Gastroesophageal sphincter (tissue), 3 donors: ENCODE measurements around the gene PDE4B.

ENCODE experiments used
- EP300 ChIP-seq: sonication (generic); formaldehyde crosslinking; IDR thresholded peaks from one replicate; pipeline ENCODE4 v1.6.1; 2017; ENCODE audit warnings: antibody characterized with exemption, mild to moderate bottlenecking
- POLR2A ChIP-seq, 2 donors: fragments of 450-650 bp; IDR thresholded peaks; one replicate each; pipeline ENCODE4 v1.6.1; 2017; ENCODE audit warnings: antibody characterized with exemption in 2 of 2, mild to moderate bottlenecking in 2 of 2, moderate library complexity in 1 of 2
- POLR2AphosphoS5 ChIP-seq: sonication (generic); formaldehyde crosslinking; IDR thresholded peaks from one replicate; pipeline ENCODE4 v1.6.1; 2017; ENCODE audit warnings: antibody characterized with exemption
- TF ChIP-seq, protein P1 (sequence below), 4 experiments: fragments of 200-600 bp in 2 of 4; fragments of 450-650 bp in 2 of 4; sonication (generic) in 1 of 4; IDR thresholded peaks; one replicate each; pipeline ENCODE4 v1.5.1; 2017 to 2019; ENCODE audit warnings: antibody characterized with exemption in 4 of 4, mild to moderate bottlenecking in 2 of 4, moderate library complexity in 2 of 4

DNA sequence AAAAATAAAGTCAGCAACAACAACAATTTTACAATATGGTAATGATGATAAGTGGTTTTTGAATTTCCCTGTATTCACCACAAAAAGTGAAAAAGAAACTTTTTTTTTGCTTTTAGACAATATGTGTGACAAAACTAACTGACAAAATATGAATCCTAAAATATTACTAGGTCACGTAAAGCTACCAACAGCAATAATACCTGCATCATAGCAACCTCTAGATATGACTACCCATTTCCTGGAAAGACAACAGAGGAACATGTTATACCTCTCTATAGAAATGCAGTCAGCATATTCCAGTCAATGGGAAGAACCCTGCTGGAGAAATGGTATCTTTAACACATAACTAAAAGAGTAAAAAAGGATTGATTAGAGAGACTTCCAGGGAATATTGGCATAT is 73.7 kb downstream of the PDE4B start:
- TF ChIP-seq, protein P1, sequence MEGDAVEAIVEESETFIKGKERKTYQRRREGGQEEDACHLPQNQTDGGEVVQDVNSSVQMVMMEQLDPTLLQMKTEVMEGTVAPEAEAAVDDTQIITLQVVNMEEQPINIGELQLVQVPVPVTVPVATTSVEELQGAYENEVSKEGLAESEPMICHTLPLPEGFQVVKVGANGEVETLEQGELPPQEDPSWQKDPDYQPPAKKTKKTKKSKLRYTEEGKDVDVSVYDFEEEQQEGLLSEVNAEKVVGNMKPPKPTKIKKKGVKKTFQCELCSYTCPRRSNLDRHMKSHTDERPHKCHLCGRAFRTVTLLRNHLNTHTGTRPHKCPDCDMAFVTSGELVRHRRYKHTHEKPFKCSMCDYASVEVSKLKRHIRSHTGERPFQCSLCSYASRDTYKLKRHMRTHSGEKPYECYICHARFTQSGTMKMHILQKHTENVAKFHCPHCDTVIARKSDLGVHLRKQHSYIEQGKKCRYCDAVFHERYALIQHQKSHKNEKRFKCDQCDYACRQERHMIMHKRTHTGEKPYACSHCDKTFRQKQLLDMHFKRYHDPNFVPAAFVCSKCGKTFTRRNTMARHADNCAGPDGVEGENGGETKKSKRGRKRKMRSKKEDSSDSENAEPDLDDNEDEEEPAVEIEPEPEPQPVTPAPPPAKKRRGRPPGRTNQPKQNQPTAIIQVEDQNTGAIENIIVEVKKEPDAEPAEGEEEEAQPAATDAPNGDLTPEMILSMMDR (IDR thresholded peaks at IDR 0.05), result no peak
- no peak for TF ChIP-seq POLR2AphosphoS5
- no peak for TF ChIP-seq POLR2A (IDR thresholded peaks at IDR 0.05)
- no peak for TF ChIP-seq EP300
